Keratinocyte (primary cell): ENCODE measurements around the gene UGCG. TPM values are rescaled to one million over a fixed set of nuclear protein-coding genes. Genes with fewer than 3 reads are reported as not detected.

Experiments used
- DNase-seq: peaks from one replicate; pipeline ENCODE4 v3.0.0-alpha.2; 2011; ENCODE audit warnings: low read depth, missing footprints, low spot score
- FAIRE-seq: peaks from 2 replicates; lab custom pipeline; 2011; peaks lifted over from hg19 to GRCh38; lab: Jason Lieb, UNC
- H2AFZ ChIP-seq: 2 replicates; pipeline ENCODE4 v1.6.0; 2012; ENCODE audit warnings: low read length, control low read depth, inconsistent platforms; ENCODE audit not compliant: control insufficient read depth
- H3K27ac ChIP-seq: 2 replicates; pipeline ENCODE4 v1.5.1; 2011; ENCODE audit warnings: low read length; ENCODE audit not compliant: control insufficient read depth, insufficient read depth
- H3K27me3 ChIP-seq: 3 replicates; pipeline ENCODE4 v1.6.0; 2011; ENCODE audit warnings: low read length; ENCODE audit not compliant: control insufficient read depth, insufficient read depth; ENCODE audit errors: extremely low read depth
- H3K36me3 ChIP-seq, 2 experiments: 2 replicates in 1 of 2; 3 replicates in 1 of 2; pipeline ENCODE4 v1.5.1; 2011; ENCODE audit warnings: low read length in 2 of 2, mild to moderate bottlenecking in 1 of 2; ENCODE audit not compliant: control insufficient read depth in 2 of 2, insufficient read depth in 2 of 2; ENCODE audit errors: extremely low read depth in 1 of 2
- H3K4me1 ChIP-seq: 3 replicates; pipeline ENCODE4 v1.5.1; 2011; ENCODE audit warnings: low read length; ENCODE audit not compliant: control insufficient read depth, insufficient read depth; ENCODE audit errors: extremely low read depth
- H3K4me2 ChIP-seq: 3 replicates; pipeline ENCODE4 v1.6.0; 2011; ENCODE audit warnings: low read depth, low read length; ENCODE audit not compliant: control insufficient read depth, insufficient read depth; ENCODE audit errors: extremely low read depth
- H3K4me3 ChIP-seq, 3 experiments: fragments of 200-600 bp in 1 of 3; sonication (generic) in 1 of 3; 2 replicates in 2 of 3; 3 replicates in 1 of 3; pipeline ENCODE4 v1.5.1; 2011 to 2016; ENCODE audit warnings: low read length in 3 of 3, mild to moderate bottlenecking in 3 of 3, control low read depth in 2 of 3, inconsistent platforms in 1 of 3, low read depth in 1 of 3, mixed read lengths in 1 of 3, mixed run types in 1 of 3, moderate library complexity in 1 of 3; ENCODE audit not compliant: control insufficient read depth in 2 of 3, insufficient read depth in 2 of 3; ENCODE audit errors: extremely low read depth in 1 of 3
- H3K79me2 ChIP-seq: 2 replicates; pipeline ENCODE4 v1.6.0; 2012; ENCODE audit warnings: low read length; ENCODE audit not compliant: control insufficient read depth, insufficient read depth
- H3K9ac ChIP-seq: 3 replicates; pipeline ENCODE4 v1.6.0; 2011; ENCODE audit warnings: low read length; ENCODE audit not compliant: control insufficient read depth, insufficient read depth; ENCODE audit errors: extremely low read depth
- H3K9me1 ChIP-seq: 3 replicates; pipeline ENCODE4 v1.6.0; 2011; ENCODE audit warnings: low read length; ENCODE audit not compliant: control insufficient read depth, insufficient read depth; ENCODE audit errors: extremely low read depth
- H3K9me3 ChIP-seq: 2 replicates; pipeline ENCODE4 v1.5.1; 2012; ENCODE audit warnings: low read depth, low read length; ENCODE audit not compliant: control insufficient read depth
- H4K20me1 ChIP-seq: 3 replicates; pipeline ENCODE4 v1.6.0; 2011; ENCODE audit warnings: low read length; ENCODE audit not compliant: control insufficient read depth, insufficient read depth; ENCODE audit errors: extremely low read depth
- EZH2 ChIP-seq: IDR thresholded peaks from one replicate; pipeline ENCODE4 v1.6.1; 2012; ENCODE audit warnings: inconsistent platforms, mild to moderate bottlenecking, low read length, moderate library complexity
- dilution Hi-C: fragments of 300-500 bp; cut with MboI; formaldehyde crosslinking; loops from one replicate; pipeline ENCODE4 v1.7.0; 2020; ENCODE audit warnings: low sequenced_read_pairs; ENCODE audit not compliant: extremely low pct_ligation_motif_present
- polyA minus RNA-seq, 3 experiments: library from RNA; depleted of rRNA, polyadenylated mRNA; stranded (reverse); fragments of >200 nt; gene quantifications; 1 replicate in 1 of 3; 2 replicates in 1 of 3; 3 replicates in 1 of 3; pipeline ENCODE4 v1.2.3, GENCODE V29; 2011
- polyA plus RNA-seq, 5 experiments: library from polyadenylated mRNA; depleted of rRNA in 3 of 5; stranded (reverse) in 3 of 5; stranded (forward) in 1 of 5; unstranded in 1 of 5; fragments of >200 nt; gene quantifications; 1 replicate in 1 of 5; 2 replicates in 3 of 5; 3 replicates in 1 of 5; pipeline versions ENCODE4 v1.2.1 to v1.2.3, GENCODE V29; 2011 to 2012; ENCODE audit warnings: missing spikeins in 2 of 5, low read depth in 1 of 5, low replicate concordance in 1 of 5
- TF ChIP-seq, protein P1 (sequence below), 3 experiments: IDR thresholded peaks in 1 of 3; conservative IDR thresholded peaks in 1 of 3; optimal IDR thresholded peaks in 1 of 3; 2 replicates in 2 of 3; 3 replicates in 1 of 3; pipeline versions ENCODE3 to v1.5.1; 2011; ENCODE audit warnings: low read length in 3 of 3, mild to moderate bottlenecking in 3 of 3, moderate library complexity in 2 of 3, control low read depth in 1 of 3, inconsistent platforms in 1 of 3; ENCODE audit not compliant: insufficient read depth in 2 of 3; ENCODE audit errors: extremely low read depth in 1 of 3

UGCG gene
- polyA plus RNA-seq (29.0 to 49.8 TPM (median 30.1 TPM) in 3 replicates), polyA minus RNA-seq (11.8 to 40.9 TPM (median 19.6 TPM) in 3 replicates)
- 145 TPM for polyA plus RNA-seq (2011; ENCODE audit: low read depth)
- 13.4 and 26.8 TPM in 2 replicates for polyA plus RNA-seq (2011; cell fraction: cytosol; rRNA removed)
- polyA plus RNA-seq (2011; cell fraction: nucleus; rRNA removed) = 33.9 and 53.9 TPM in 2 replicates
- polyA plus RNA-seq (2012; ENCODE audit: low replicate concordance) = 21.3 and 63.4 TPM in 2 replicates
- polyA minus RNA-seq (2011; cell fraction: cytosol; rRNA and poly(A)+ RNA removed) = 46.6 TPM
- 46.6 and 79.5 TPM in 2 replicates for polyA minus RNA-seq (2011; cell fraction: nucleus; rRNA and poly(A)+ RNA removed)

DNA sequence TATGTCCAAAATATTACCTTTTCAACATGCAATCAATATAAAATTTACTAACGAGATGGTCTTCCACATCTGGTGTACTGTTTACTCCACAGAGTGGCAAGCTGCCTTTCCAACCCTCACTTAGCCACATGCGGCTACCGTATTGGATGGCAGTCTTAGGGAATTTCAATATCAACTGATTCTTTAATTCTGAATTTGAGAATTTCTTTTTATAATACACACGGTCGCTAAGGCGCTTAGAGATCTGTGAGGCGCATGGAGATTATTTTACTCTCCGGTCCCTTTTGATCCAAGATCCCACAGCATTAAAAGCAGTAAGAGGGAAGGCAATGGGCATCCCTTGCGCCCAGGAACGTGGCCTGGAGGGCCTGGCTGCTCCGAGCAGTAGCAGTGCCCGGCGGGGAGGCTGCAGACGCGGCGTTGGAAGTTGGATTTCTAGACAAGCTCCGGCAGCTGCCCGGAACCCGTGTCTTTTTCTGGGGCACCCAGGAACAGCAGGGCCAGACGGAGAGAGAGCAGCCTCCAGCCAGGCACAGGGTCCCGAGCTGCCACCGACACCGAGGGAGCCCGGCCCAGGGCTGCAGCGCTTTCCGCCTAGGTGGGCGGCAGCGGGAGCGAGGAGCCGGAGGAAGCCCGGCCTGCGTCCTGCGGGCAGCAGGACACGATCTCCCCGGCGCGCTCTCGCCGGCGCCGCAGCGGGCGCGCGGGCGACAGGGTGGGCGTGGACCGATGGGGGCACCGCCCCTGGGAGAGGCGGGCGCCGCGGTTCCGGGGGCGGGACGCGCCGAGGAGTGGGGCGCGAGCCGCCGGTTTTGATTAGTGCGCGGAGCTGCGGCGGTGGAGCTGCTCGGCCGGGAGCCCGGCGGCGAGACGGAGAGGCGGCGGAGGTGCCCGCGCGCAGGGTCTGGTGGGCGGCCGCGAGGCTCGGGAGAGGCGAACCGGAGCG, at the start of gene UGCG:
UGCG (plus strand) TSS at position 819 of the 946 bp plus-strand sequence. CDS start 402 bp downstream, outside the sequence.
- dilution Hi-C loops = no loop called here
- peaks cover 12% of the 10 kb centered on the region for H4K20me1 ChIP-seq
- H2AFZ ChIP-seq = peak within 1 kb of the TSS; percentile 59
- peak within 1 kb of the TSS; percentile 90 for H3K9ac ChIP-seq
- DNase-seq = no peak
- H3K4me1 ChIP-seq = peaks cover 34% of the 10 kb centered on the region
- peak within 1 kb of the TSS; percentile 96 for H3K4me2 ChIP-seq
- no peak for TF ChIP-seq EZH2
- TF ChIP-seq, protein P1, sequence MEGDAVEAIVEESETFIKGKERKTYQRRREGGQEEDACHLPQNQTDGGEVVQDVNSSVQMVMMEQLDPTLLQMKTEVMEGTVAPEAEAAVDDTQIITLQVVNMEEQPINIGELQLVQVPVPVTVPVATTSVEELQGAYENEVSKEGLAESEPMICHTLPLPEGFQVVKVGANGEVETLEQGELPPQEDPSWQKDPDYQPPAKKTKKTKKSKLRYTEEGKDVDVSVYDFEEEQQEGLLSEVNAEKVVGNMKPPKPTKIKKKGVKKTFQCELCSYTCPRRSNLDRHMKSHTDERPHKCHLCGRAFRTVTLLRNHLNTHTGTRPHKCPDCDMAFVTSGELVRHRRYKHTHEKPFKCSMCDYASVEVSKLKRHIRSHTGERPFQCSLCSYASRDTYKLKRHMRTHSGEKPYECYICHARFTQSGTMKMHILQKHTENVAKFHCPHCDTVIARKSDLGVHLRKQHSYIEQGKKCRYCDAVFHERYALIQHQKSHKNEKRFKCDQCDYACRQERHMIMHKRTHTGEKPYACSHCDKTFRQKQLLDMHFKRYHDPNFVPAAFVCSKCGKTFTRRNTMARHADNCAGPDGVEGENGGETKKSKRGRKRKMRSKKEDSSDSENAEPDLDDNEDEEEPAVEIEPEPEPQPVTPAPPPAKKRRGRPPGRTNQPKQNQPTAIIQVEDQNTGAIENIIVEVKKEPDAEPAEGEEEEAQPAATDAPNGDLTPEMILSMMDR (optimal IDR thresholded peaks at IDR 0.05 in 1 of 3, IDR thresholded peaks at IDR 0.05 in 1 of 3, conservative IDR thresholded peaks at IDR 0.05 in 1 of 3; ENCODE audit: extremely low read depth in 1 of 3, insufficient read depth in 2 of 3, low read length in 3 of 3) = no peak
- peaks cover 2% of the 10 kb centered on the region for H3K9me1 ChIP-seq
- peak within 1 kb of the TSS; percentile 96 for H3K27ac ChIP-seq
- H3K36me3 ChIP-seq = no peaks in the 10 kb centered on the region
- H3K9me3 ChIP-seq = no peaks in the 10 kb centered on the region
- peak within 1 kb of the TSS; percentile 83 to 99 (median 85) for H3K4me3 ChIP-seq
- no peak for FAIRE-seq
- peaks cover 47% of the 10 kb centered on the region for H3K79me2 ChIP-seq
- no peaks in the 10 kb centered on the region for H3K27me3 ChIP-seq

DNA sequence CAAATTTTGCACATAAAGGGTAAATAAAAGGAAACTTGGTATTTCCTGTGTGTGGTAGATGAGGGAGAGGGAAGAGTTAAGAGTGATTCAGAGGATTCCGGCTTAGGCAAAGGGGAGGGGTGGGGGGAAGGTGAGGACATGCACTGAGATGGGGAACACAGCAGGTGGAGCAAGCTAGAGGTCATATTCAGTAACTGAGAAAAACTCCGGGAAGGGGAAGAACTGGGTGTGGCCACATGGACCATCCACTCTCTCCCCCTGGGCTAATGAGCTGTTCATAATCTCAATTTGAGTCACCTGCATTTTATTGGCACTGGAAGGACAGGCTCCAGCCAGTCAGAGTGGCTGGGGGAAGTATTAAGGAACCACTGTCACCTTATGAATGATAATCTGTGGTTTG, 45.1 kb upstream of the UGCG start:
- Histone ChIP-seq H3K4me3 (no peak overlapping the region), H3K4me2 (peak overlapping the region; percentile 31), H3K79me2 (no peaks in the 10 kb centered on the region), H3K27me3 (no peaks in the 10 kb centered on the region), H3K9ac (no peak overlapping the region), H3K36me3 (no peaks in the 10 kb centered on the region), H4K20me1 (no peaks in the 10 kb centered on the region), H2AFZ (no peak overlapping the region), H3K9me3 (no peaks in the 10 kb centered on the region), H3K4me1 (peaks cover 31% of the 10 kb centered on the region), H3K27ac (peak overlapping the region; percentile 62), H3K9me1 (no peaks in the 10 kb centered on the region)
- DNase-seq (peak; percentile 75), FAIRE-seq (peak; percentile 94)
- dilution Hi-C loops = no loop called here
- TF ChIP-seq EZH2 = no peak
- TF ChIP-seq, protein P1 (optimal IDR thresholded peaks at IDR 0.05 in 1 of 3, IDR thresholded peaks at IDR 0.05 in 1 of 3, conservative IDR thresholded peaks at IDR 0.05 in 1 of 3; ENCODE audit: extremely low read depth in 1 of 3, insufficient read depth in 2 of 3, low read length in 3 of 3) = peak in 2 of 3 experiments; percentile 14 to 48
